GM23248 (cell line): ENCODE measurements around the gene GTF2E1.

Experiments
- EZH2 ChIP-seq: fragments of 200-600 bp; sonication (generic); IDR thresholded peaks from 2 replicates; pipeline ENCODE4 v1.6.1; 2018; ENCODE audit warnings: antibody characterized with exemption, mild to moderate bottlenecking; ENCODE audit not compliant: insufficient read depth, poor library complexity, severe bottlenecking
- EZH2phosphoT487 ChIP-seq: fragments of 200-600 bp; sonication (generic); IDR thresholded peaks from 2 replicates; pipeline ENCODE4 v1.6.1; 2018; ENCODE audit warnings: antibody characterized with exemption, moderate library complexity, mild to moderate bottlenecking, low read depth; ENCODE audit not compliant: insufficient read depth

DNA sequence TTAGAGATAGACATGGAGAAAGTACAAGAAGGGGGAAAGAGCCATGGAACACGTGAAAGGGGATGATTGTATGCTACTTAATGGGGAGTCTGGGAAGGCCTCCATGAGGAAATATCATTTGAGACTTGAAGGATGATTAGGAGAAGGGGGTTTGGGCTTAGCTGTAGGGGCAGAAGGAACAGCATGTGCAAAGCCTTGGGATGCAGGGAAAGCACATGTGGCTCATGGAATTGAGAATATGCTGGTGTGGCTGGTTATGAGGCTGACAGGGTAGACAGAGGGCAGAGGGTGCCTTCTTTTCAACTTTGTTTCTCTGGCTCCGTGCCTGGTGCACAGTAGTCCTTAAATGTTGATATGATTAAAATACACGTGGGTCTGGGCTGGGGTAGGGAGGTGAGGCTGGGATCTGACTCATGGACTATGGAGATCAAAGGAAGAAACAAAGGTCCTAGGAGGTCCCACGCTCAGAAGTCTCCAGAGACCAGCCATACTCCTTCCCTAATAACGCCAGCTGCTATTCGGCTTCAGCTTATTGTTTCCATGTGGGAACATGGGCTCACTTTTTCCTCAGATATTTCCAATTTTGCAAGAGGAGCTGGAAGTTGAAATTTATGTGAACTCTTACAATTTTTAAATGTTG, 1.1 kb downstream of the GTF2E1 start:
- TF ChIP-seq EZH2 (no peak), EZH2phosphoT487 (no peak)
